NCI-H510A treated with DMSO at 0.1 percent for 48 hours (cell line): Measurements from ENCODE around the gene ATP2B3.

Experiments
- DNase-seq: peaks from one replicate; lab custom pipeline; 2025; lab: John Stamatoyannopoulos, UW

ATP2B3 gene

DNA sequence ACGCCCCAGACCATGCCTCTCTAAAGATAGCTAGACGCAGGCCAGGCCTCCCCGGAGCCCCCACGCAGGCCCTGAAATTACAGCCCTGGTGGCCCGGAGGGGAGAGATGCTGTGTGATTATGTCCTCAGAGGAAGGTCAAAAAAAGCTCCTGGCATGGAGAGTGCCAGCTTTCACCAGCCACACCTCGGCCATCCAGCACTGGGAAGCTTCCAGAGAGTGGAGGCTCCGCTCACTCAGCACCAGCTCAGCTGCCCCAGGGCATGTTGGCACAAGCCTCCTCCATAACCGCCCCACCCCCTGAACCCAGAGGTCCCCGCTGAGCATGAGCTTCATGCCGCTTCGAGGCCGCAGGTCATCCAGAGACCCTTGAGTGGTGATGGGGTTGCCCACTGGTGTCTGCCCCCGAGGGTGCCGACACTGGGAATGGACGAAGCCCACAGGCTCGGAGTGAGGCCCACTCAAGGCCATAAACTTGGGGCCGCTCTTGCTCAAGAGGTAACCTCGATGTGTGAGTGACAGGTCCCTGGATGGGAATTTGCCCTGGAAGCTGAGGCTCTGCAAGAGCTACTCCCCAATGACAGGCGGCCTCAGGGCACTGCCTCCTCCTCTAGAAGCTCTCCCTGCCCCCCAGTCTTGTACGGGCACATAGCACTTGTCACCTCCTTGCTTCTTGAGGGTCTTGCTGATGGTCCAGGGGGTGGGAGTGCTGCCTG, 27.1 kb upstream of the ATP2B3 start:
- no peak for DNase-seq

DNA sequence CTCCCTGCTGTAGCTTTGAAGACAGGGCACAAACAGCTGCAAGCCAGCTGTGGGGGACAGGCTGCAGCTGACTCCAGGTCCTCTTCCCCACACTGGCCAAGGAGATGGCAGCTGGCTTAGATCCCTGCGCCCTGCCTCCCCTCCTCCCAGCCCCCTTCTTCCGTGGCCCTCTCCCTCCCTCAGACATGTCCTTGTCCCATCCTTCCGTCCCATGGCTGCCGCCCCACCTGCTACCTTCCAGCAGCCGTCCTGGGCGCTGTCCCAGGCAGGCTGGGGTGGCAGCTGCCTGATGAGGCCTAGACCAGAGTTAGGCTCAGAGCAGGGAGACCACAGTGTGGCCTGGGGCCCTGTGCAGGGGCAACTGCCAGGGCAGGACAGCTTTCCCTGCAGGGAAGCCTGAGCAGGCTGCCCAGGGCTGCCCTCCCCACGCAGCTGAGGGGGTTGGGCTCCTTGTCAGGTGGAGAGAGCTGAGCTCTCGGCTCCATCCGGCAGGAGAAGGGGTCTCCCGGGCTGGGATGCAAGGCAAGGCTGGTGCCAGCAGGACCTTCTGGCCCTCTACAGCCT, 26.0 kb upstream of the ATP2B3 start:
- no peak for DNase-seq

DNA sequence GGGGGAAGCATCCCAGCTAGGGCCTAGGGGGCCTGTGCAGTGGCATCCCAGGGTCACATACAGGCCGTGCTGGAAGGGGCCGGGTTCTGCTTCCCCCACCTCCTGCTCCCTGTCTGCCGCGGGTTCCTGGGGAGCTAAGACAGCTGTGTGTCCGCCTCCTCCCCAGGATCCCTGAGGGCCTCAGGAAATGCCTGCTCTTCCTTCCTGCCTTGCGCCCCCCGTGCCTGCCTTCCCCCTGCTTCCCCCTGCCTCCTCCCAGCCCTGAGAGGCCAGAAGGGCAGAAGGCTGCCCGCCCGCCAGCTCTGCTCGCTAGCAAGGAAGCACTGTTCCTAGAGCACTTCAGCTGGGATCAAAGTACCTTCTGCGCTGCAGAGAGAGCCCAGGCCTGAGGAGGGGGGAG, 25.5 kb upstream of the ATP2B3 start:
- no peak for DNase-seq

- no peak for DNase-seq
These were observed 24.9 kb upstream of the ATP2B3 start for GRCh38 chrX:153492543-153492942.

DNA sequence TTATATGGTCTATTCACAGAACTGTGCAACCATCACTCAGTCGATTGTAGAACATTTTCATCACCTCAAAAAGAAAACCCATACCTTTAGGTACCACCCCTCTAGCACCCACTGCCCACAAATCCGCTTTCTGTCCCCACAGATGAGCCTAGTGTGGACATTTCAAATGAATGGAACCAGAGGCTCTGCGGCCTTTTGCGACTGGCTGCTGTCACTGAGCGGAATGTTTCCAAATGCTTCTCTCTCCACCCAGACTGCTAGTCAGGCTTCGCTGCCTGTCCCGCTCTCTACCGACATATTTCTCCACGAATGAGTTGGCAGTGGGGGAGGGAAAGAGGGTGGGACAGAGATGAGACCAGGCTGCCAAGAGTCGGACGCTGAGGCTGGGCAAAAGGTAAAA, 24.4 kb upstream of the ATP2B3 start:
- no peak for DNase-seq

- no peak for DNase-seq
These were observed 23.4 kb upstream of the ATP2B3 start for GRCh38 chrX:153494061-153494460.

GRCh38 chrX:153494541-153495361, 22.7 kb upstream of the ATP2B3 start, which contains the start of gene BGN:
Gene BGN, plus strand, starts transcription at chrX:153494980. Its CDS starts 9,652 bp downstream, at chrX:153504632.
- DNase-seq: no peak

DNA sequence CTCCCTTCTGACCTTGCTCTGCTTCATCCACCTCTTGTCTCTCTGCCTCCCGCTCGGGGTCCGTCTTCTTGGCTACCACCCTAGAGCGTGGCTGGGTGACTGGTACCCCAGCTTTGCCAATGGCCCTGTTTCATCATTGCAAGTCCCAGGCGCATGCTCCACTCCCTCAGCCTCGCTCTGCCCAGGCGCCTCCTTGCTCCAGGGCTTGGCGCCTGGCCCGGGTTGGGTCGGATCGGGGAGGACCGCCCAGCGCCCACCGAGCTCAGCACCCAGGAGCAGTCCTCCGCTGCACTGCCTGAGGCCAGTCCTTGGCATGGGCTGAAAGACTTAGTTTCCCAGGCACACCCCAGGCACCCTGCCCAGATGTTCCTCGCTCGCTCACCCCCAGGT, 22.1 kb upstream of the ATP2B3 start:
- no peak for DNase-seq

- no peak for DNase-seq
These were observed 21.4 kb upstream of the ATP2B3 start for GRCh38 chrX:153495903-153496589.

GRCh38 chrX:153496590-153496959, 20.9 kb upstream of the ATP2B3 start:
- DNase-seq: no peak

GRCh38 chrX:153498453-153498852, 19.0 kb upstream of the ATP2B3 start:
- no peak for DNase-seq

DNA sequence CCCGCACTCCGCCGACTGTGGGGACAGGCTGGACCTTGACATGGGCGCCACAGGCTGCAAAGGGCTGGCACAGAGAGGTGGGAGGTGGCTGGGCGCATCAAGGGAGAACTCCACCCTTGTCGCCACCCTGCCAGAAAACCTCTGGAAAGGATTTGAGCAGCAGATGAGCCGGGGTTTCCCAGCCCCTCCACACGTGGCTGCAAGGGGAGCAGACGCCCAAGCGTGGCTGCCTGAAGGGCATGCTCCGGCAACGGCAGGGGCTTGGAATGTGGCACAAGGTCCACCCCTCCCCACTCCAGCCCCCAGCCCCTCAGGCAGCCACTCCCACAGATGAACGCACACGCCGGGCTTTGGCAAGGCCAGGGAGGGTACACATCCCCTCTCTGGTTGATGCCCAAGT, 18.1 kb upstream of the ATP2B3 start:
- DNase-seq: no peak

- no peak for DNase-seq
These were observed 17.6 kb upstream of the ATP2B3 start for GRCh38 chrX:153499876-153500275.

- DNase-seq: no peak
These were observed 16.7 kb upstream of the ATP2B3 start for GRCh38 chrX:153500676-153501280.

DNA sequence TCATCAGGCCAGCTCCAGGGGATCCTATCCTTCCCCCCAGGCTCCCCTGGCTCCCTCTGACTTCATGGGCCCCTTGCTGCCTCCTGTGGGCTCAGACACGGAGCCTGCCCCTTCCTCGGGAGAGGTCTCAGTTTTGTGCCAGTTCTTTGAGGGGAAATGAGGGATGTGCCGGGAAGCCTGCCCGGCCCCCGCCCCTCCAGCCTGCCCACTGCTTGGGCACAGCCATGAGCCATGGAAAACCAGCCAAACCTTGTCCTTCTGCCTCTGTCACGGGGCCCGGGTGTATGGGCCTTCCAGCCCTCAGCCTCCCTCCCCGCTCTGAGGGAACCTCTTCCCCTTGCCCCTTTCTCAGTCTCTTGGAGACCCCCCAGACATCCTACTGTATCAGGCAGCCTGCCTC, 15.9 kb upstream of the ATP2B3 start:
- DNase-seq: no peak

GRCh38 chrX:153502131-153502530, 15.3 kb upstream of the ATP2B3 start:
- DNase-seq: no peak

GRCh38 chrX:153502796-153503195, 14.6 kb upstream of the ATP2B3 start:
- no peak for DNase-seq

GRCh38 chrX:153504445-153505016, 12.9 kb upstream of the ATP2B3 start:
- DNase-seq: no peak

DNA sequence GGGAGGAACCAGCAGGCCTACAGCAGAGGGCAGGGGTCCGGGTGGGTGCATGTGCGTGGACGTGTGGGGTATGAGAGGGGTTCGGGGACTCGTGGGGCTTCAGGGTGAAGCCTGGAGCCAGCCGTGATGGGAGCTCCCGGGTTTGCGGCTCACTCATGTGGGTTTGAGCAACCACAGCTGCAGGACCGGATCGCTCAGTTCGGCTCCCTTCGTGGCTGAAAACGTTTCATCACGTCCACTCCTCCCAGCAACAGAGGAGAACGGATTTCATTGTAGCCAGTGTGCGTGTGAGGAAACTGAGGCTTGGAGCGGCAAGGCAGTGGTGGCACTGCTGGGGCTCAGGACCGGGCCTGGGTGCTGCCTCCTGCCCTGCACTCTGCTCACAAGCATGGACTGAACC, 12.1 kb upstream of the ATP2B3 start:
- no peak for DNase-seq

GRCh38 chrX:153507484-153508178, 9.8 kb upstream of the ATP2B3 start:
- DNase-seq: peak; percentile 44

DNA sequence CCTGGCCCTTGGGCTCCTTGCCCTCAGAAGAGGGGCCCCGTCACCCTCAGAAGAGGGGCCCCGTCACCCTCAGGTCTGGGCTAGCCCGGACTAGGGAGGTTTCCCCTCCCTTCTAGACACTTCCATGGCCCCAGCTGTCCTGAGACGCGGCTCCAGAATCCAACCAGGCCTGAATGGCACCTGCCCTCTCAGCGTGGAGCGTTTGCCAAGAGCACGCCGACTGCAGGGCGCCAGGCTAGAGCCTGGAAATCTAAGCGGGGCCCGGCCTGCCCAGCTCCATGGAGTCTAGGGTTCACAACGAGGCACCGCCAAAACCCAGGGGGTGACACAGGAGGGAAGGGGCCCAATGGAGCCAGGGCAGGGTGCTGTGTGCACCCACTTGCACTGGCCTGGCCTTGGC, 7.8 kb upstream of the ATP2B3 start:
- DNase-seq: no peak
